Measurements from ENCODE around the gene TSTD2.

DNA sequence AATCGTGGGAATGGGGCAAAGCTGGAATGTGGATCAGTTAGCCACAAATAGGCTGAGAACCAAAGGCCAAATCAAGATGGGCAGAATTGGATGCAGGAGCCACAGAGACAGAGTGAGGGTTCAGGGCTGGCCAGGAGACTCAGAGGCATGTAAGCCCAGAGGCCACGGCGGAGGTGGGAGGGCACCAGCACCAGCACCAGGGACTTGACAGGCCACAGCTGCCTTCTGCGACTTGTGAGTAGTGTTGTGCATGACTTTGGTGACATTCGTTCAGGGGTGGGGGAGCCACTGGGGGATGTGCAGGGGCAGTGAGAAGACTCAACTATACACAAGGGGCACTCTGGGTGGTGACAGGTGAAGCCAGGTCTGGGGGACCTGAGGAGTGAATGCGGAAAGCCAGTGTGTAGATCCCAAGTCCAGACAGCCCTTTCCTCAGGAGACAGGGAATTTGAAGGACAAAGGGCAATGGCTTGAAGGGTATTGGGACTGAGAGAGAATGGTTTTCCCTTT, 78.5 kb downstream of the TSTD2 start:
- TF ChIP-seq, protein P1, sequence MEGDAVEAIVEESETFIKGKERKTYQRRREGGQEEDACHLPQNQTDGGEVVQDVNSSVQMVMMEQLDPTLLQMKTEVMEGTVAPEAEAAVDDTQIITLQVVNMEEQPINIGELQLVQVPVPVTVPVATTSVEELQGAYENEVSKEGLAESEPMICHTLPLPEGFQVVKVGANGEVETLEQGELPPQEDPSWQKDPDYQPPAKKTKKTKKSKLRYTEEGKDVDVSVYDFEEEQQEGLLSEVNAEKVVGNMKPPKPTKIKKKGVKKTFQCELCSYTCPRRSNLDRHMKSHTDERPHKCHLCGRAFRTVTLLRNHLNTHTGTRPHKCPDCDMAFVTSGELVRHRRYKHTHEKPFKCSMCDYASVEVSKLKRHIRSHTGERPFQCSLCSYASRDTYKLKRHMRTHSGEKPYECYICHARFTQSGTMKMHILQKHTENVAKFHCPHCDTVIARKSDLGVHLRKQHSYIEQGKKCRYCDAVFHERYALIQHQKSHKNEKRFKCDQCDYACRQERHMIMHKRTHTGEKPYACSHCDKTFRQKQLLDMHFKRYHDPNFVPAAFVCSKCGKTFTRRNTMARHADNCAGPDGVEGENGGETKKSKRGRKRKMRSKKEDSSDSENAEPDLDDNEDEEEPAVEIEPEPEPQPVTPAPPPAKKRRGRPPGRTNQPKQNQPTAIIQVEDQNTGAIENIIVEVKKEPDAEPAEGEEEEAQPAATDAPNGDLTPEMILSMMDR (IDR thresholded peaks at IDR 0.05 in 8 of 11, conservative IDR thresholded peaks at IDR 0.05 in 3 of 11) = no peak
- no peak for TF ChIP-seq POLR2AphosphoS5 (IDR thresholded peaks at IDR 0.05)
